DND-41 (cell line): ENCODE results near the gene TSTD2.

Source experiments
- CTCF ChIP-seq: IDR thresholded peaks from 2 replicates; pipeline ENCODE4 v1.5.1; 2012; ENCODE audit warnings: borderline replicate concordance, low read length, moderate library complexity, mild to moderate bottlenecking; ENCODE audit not compliant: poor library complexity, severe bottlenecking; ENCODE audit errors: extremely low read depth
- EZH2 ChIP-seq: IDR thresholded peaks from 3 replicates; pipeline ENCODE4 v1.6.1; 2012; ENCODE audit warnings: borderline replicate concordance, low read depth, mild to moderate bottlenecking, moderate library complexity, low read length, inconsistent platforms; ENCODE audit not compliant: severe bottlenecking

- TF ChIP-seq CTCF: no peak
- no peak for TF ChIP-seq EZH2
Observed at GRCh38 chr9:97591535-97591934, 41.6 kb downstream of the TSTD2 start.
